ENCODE data around the gene SIGLEC11.
"Not testable (repeated sequence)": the region's sequence is repeated elsewhere in the genome, so short reads cannot be mapped to it uniquely, and the experiment has no call there.

SIGLEC11 gene

GRCh38 chr19:49960980-49961379 lies at the start of gene SIGLEC11:
Gene SIGLEC11 (minus strand): TSS chr19:49961172. CDS start chr19:49961081, 91 bp downstream.
- DNase-seq (ENCODE audit: low spot score), result not testable (repeated sequence)

- DNase-seq (ENCODE audit: low spot score), result no peak
Observed at GRCh38 chr19:50008532-50008931, 47.6 kb upstream of the SIGLEC11 start.

GRCh38 chr19:50007947-50008346 lies 47.0 kb upstream of the SIGLEC11 start:
- DNase-seq (ENCODE audit: low spot score), result no peak

- DNase-seq (ENCODE audit: low spot score), result no peak
Observed at GRCh38 chr19:50007170-50007569, 46.2 kb upstream of the SIGLEC11 start.

- DNase-seq (ENCODE audit: low spot score), result no peak
Observed at GRCh38 chr19:50005428-50005827, 44.5 kb upstream of the SIGLEC11 start.

GRCh38 chr19:50003810-50004419 lies 42.9 kb upstream of the SIGLEC11 start:
- DNase-seq (ENCODE audit: low spot score), result peak; percentile 33

- no peak for DNase-seq (ENCODE audit: low spot score)
Observed at GRCh38 chr19:50003254-50003788, 42.3 kb upstream of the SIGLEC11 start.

GRCh38 chr19:50002386-50002960 lies 41.5 kb upstream of the SIGLEC11 start:
- no peak for DNase-seq (ENCODE audit: low spot score)

GRCh38 chr19:50001775-50002174 lies 40.8 kb upstream of the SIGLEC11 start:
- no peak for DNase-seq (ENCODE audit: low spot score)

- no peak for DNase-seq (ENCODE audit: low spot score)
Observed at GRCh38 chr19:50000841-50001557, 40.0 kb upstream of the SIGLEC11 start.

- DNase-seq (ENCODE audit: low spot score), result no peak
Observed at GRCh38 chr19:50000038-50000840, 39.3 kb upstream of the SIGLEC11 start.

GRCh38 chr19:49999371-50000010 lies 38.5 kb upstream of the SIGLEC11 start:
- DNase-seq (ENCODE audit: low spot score), result no peak

GRCh38 chr19:49997709-49998108 lies 36.7 kb upstream of the SIGLEC11 start:
- DNase-seq (ENCODE audit: low spot score), result peak; percentile 21

- peak; percentile 76 for DNase-seq (ENCODE audit: low spot score)
Observed at GRCh38 chr19:49988433-49988832, 27.5 kb upstream of the SIGLEC11 start.

- no peak for DNase-seq (ENCODE audit: low spot score)
Observed at GRCh38 chr19:49988007-49988406, 27.0 kb upstream of the SIGLEC11 start.

GRCh38 chr19:49987159-49987698 lies 26.3 kb upstream of the SIGLEC11 start:
- peak; percentile 85 for DNase-seq (ENCODE audit: low spot score)

GRCh38 chr19:49986354-49986753 lies 25.4 kb upstream of the SIGLEC11 start:
- DNase-seq (ENCODE audit: low spot score), result no peak

- peak; percentile 27 for DNase-seq (ENCODE audit: low spot score)
Observed at GRCh38 chr19:49985871-49986270, 24.9 kb upstream of the SIGLEC11 start.

- no peak for DNase-seq (ENCODE audit: low spot score)
Observed at GRCh38 chr19:49984491-49984890, 23.5 kb upstream of the SIGLEC11 start.

- peak; percentile 68 for DNase-seq (ENCODE audit: low spot score)
Observed at GRCh38 chr19:49983645-49984229, 22.8 kb upstream of the SIGLEC11 start.

Data from Ammon's horn (tissue), 1 donor.